Measurements from ENCODE around the gene LMO1.

The LMO1 gene

GRCh38 chr11:8230921-8231847, 32.5 kb downstream of the LMO1 start:
- TF ChIP-seq CTCF (IDR thresholded peaks at IDR 0.05; ENCODE audit: extremely low read depth, missing control alignments) = no peak
- DNase-seq (ENCODE audit: low spot score) = no peak

DNA sequence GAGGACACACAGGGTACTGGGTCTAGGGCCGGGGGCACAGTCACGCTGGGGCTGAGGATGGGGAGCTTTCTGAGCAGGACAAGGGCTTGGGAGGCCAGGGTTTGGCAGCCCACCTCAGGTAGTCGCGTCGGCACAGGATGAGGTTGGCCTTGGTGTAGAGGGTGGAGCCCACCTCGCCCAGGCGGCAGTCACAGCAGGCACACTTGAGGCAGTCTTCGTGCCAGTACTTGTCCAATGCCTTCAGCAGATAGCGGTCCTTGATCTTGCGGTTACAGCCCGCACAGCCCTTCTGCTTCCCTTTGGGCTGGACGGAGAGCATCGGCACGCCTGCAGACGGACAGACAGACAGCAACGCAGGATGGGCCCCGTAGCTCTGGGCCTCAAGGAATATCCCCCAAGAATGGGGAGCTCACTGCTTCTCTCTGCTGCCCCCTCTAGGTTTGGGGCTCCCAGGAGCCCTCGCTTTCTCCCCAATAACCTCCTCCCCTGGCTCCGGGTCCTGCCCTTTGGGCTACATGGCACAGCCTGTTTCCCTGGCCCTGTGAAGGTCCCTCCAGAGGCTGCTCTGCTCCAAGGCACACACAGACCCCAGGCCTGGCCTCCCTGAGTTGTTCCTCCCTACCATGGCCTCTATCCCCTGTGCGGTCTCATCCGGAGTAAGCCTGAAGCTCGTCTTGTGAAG, 33.4 kb downstream of the LMO1 start:
- TF ChIP-seq CTCF (IDR thresholded peaks at IDR 0.05; ENCODE audit: extremely low read depth, missing control alignments) = no peak
- no peak for DNase-seq (ENCODE audit: low spot score)

GRCh38 chr11:8229299-8230177, 34.1 kb downstream of the LMO1 start:
- TF ChIP-seq CTCF (IDR thresholded peaks at IDR 0.05; ENCODE audit: extremely low read depth, missing control alignments) = no peak
- DNase-seq (ENCODE audit: low spot score) = no peak

DNA sequence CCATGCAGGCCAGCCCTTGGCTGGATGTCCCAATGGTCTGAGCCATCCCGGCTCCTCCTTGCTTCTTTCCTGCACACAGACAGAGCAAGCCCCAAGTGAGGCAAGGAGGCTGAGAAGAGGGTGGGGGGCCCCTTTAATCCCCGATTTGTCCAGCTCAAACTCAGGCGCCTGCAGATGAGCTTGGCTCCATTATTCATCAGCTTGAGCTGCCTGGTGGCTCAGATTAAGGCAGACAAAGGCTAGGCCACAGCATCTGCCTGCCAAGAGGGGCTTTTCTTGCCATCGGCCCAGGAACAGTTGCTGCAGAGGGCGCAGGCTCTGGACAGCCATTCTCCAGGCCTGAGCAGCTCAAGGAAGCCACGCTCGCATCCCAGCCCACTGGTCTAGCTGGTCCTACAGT, 35.4 kb downstream of the LMO1 start:
- DNase-seq (ENCODE audit: low spot score) = no peak
- no peak for TF ChIP-seq CTCF (IDR thresholded peaks at IDR 0.05; ENCODE audit: extremely low read depth, missing control alignments)

- no peak for DNase-seq (ENCODE audit: low spot score)
- no peak for TF ChIP-seq CTCF (IDR thresholded peaks at IDR 0.05; ENCODE audit: extremely low read depth, missing control alignments)
These were observed 36.2 kb downstream of the LMO1 start for GRCh38 chr11:8227156-8228152.

DNA sequence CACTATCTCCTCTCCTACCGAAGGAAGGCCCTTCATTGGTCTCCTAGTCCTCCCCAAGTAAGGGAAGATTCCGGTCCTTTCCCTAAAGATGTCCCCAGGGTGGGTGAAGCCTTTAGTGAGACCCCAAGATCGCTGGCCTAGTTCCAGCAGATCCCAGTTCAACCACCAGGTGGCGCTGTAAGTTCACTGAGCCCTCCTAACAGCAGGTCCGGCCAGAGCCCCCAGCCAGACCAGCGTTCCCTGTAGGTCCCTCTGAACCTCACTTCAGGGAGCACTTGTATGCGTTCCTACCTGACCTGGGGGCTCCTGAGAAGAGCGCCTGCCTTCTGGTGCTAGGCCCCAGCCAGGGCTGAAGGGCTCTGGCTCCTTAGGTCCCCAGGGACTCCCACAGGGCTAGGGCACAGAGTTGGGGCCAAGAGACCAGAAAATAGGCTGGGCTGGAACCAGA, 38.1 kb downstream of the LMO1 start:
- peak; percentile 88 for DNase-seq (ENCODE audit: low spot score)
- TF ChIP-seq CTCF (IDR thresholded peaks at IDR 0.05; ENCODE audit: extremely low read depth, missing control alignments) = peak; percentile 85
